NCI-H748 (cell line): ENCODE measurements around the gene NHLRC1.

Experiments used
- DNase-seq: peaks from one replicate; lab custom pipeline; 2025; ENCODE audit not compliant: unreplicated experiment; lab: John Stamatoyannopoulos, UW

The NHLRC1 gene

DNA sequence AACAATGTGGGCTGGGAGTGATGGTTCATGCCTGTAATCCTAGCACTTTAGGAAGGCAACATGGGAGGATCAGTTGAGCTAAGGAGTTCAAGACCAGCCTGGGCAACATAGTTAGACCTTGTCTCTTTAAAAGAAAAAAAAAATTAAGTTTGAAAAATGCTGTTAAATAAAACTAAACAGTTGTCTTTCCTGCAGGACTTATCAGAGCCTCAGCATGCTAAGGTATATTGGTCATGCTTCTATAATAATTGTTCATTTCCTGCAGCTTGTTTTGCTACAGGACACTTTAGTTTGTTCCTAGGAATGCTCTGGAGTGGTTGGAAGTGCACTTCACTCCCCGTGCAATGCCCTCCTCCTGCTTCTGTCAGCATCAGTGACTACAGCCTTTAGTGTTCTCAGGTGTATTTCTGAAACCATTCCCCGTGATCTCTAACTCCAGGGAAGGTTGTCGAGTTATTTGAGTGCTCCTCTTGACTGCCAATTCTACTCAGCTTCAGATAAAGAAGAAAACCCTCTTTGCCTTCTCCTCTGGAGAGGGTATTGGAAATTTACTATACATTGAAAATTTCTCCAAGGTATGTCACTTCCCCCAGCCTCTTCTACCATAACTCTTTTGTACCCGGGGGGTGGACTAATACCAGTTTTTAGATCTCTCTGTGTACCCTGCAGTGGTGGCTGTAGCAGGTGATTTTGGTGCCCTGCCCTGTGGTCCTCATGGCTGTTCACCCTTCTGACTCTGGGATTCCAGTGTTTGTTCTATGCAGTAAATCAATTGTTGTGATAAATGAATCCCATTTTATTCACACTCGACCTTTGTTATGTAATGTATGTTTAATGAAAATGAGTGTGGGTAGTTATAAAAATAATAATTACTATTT, 33.8 kb downstream of the NHLRC1 start:
- no peak for DNase-seq

DNA sequence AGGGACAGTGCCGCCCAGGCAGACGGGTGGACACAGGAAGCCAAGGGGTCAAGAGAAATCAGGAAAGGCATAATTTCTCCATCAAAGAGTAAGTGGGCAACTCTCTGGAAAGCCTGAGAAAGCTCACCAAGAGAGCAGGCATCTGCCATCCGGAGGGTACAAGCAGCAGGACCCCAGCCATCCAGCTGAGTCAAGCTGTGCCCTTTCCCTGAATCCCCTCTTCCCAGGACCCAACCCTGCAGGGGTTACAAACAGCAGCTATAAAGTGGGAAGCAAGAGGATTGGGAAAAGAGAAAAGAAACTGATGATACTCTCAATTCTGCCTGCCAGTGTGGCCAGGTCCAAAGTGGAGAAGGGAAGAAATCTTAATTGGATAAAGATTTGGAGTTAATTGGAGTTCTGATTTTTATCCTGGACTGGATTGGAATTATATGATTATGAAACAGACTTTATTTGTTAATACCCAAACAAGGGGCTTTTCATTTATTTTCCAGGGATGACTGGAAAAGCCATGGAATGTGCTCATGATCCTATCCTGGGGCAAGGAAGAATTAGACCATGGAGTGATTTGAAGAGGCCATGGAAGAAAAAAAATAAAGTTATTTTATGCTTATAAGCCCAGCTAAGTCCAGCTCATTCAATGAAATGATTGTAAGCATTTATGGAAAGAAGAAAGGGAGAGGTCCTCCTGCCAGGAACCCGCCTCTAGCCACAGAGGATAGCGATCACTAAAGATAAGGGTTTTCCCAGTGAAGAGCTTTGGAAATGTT, 34.9 kb downstream of the NHLRC1 start:
- no peak for DNase-seq

DNA sequence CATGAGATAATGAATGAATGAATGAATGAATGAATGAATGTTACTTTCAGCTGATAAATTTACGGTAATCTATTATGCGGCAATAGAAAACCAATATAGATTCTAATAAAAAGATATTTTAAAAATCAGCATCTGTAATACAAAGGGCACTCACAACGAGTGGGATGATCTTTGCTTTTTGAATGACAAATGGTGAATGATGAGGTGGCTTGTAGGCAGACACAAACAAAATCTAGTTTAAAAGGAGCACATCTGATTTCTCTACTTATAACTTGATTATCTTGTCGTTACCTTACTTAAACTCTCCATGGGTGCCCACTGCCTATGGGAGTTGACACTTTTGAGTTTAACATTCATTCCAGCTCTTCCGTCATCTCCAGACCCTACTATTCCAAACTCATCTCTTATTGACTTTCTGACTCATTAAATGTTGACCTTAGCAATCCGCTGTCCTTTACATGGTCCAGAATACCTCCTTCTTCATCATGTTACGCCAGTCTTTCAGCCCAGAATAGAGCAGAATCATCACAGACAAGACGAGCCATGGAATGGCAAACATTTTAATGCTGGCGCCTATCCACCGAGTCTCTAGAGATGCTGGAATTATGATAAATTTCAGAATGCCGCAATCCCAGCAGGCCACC, 41.3 kb downstream of the NHLRC1 start:
- no peak for DNase-seq

GRCh38 chr6:18080544-18080943, 41.9 kb downstream of the NHLRC1 start:
- no peak for DNase-seq

- no peak for DNase-seq
Measured at GRCh38 chr6:18078866-18079265, 43.6 kb downstream of the NHLRC1 start.

DNA sequence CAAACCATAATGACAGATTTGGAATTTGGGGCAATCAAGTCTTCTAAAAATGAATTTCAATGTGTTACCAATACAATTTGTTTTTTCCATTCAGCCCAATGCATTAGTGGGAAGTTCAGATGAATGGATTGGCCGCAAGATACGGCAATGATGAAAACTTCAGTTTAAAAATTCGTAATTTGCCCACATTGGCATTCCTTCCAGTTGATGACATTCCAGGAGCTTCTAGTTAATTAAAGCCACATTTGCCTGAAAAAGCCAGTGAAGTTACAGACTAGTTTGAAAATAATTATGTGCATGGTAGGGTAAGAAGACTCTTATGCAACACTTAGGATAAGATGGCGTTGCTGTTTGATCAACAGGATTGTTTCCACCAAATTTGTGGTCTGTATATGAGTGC, 46.2 kb downstream of the NHLRC1 start:
- DNase-seq: no peak

GRCh38 chr6:18072841-18073240, 49.6 kb downstream of the NHLRC1 start:
- no peak for DNase-seq

GRCh38 chr6:18070486-18070885, 52.0 kb downstream of the NHLRC1 start:
- DNase-seq: no peak
